Adipose tissue (tissue), 3 donors: Measurements from ENCODE around the gene PHAF1. TPM values are rescaled to one million over a fixed set of nuclear protein-coding genes. Genes with fewer than 3 reads are reported as not detected.

ENCODE experiments used
- polyA plus RNA-seq, 3 donors: library from polyadenylated mRNA; stranded (reverse); fragments of 200-250 nt; gene quantifications; one replicate each; pipeline ENCODE4 v1.2.3, GENCODE V29; 2013
- donor health status: healthy with polysubstance abuse.
- donor health status: Bipolar disorder and iron deficiency.
- donor health status: healthy.

The PHAF1 gene
- polyA plus RNA-seq, 3 donors = 4.6 to 6.8 (median 6.6) TPM

Other genes starting within 250 kb of the PHAF1 start
- gene PDP2, start 229.4 kb upstream of the PHAF1 start, polyA plus RNA-seq = 10 to 100 TPM in 1 of 3 donors, 1 to 10 TPM in 2; 3.6 to 10.2 (median 4.1) TPM
- gene CDH16, start 191.1 kb upstream of the PHAF1 start, polyA plus RNA-seq = not detected
- gene RRAD, start 184.4 kb upstream of the PHAF1 start, polyA plus RNA-seq = 10 to 100 TPM in 1 of 3 donors, 1 to 10 TPM in 2; 2.4 to 10.6 (median 7.8) TPM
- 100 to 1,000 TPM in 2 of 3 donors, 10 to 100 TPM in 1; 82.5 to 160 (median 157) TPM for gene CIAO2B, start 175.5 kb upstream of the PHAF1 start, polyA plus RNA-seq
- 10 to 100 TPM; 14.5 to 28.8 (median 26.5) TPM for gene CES2, start 174.4 kb upstream of the PHAF1 start, polyA plus RNA-seq
- gene CES3, start 148.7 kb upstream of the PHAF1 start, polyA plus RNA-seq = 1 to 10 TPM in 2 of 3 donors, under 1 TPM in 1; 0.22 to 2.2 (median 1.1) TPM
- gene CES4A, start 121.4 kb upstream of the PHAF1 start, polyA plus RNA-seq = 10 to 100 TPM in 2 of 3 donors, 1 to 10 TPM in 1; 9.8 to 14.5 (median 11.2) TPM
- gene CBFB, start 80.8 kb upstream of the PHAF1 start, polyA plus RNA-seq = 10 to 100 TPM in 2 of 3 donors, 1 to 10 TPM in 1; 9.1 to 33.0 (median 17.5) TPM
- 1 to 10 TPM; 2.5 to 6.7 (median 5.0) TPM for gene B3GNT9, start 41.1 kb downstream of the PHAF1 start, polyA plus RNA-seq
- 10 to 100 TPM; 18.0 to 30.0 (median 20.6) TPM for gene TRADD, start 50.0 kb downstream of the PHAF1 start, polyA plus RNA-seq
- 10 to 100 TPM; 10.3 to 36.7 (median 15.3) TPM for gene FBXL8, start 50.0 kb downstream of the PHAF1 start, polyA plus RNA-seq
- gene HSF4, start 54.8 kb downstream of the PHAF1 start, polyA plus RNA-seq = 10 to 100 TPM; 30.3 to 62.2 (median 42.1) TPM
- gene NOL3, start 60.6 kb downstream of the PHAF1 start, polyA plus RNA-seq = 10 to 100 TPM; 31.0 to 62.3 (median 34.3) TPM
- gene MATCAP1, start 74.0 kb downstream of the PHAF1 start, polyA plus RNA-seq = 10 to 100 TPM; 13.0 to 32.0 (median 28.2) TPM
- 10 to 100 TPM in 1 of 3 donors, 1 to 10 TPM in 2; 3.1 to 14.4 (median 9.4) TPM for gene EXOC3L1, start 80.2 kb downstream of the PHAF1 start, polyA plus RNA-seq
- gene E2F4, start 82.2 kb downstream of the PHAF1 start, polyA plus RNA-seq = 10 to 100 TPM; 25.5 to 72.6 (median 52.0) TPM
- gene ELMO3, start 89.2 kb downstream of the PHAF1 start, polyA plus RNA-seq = 10 to 100 TPM in 1 of 3 donors, 1 to 10 TPM in 2; 1.8 to 35.7 (median 4.5) TPM
- gene TMEM208, start 117.2 kb downstream of the PHAF1 start, polyA plus RNA-seq = 10 to 100 TPM; 65.4 to 77.4 (median 75.5) TPM
- 10 to 100 TPM; 11.3 to 41.7 (median 33.4) TPM for gene FHOD1, start 137.5 kb downstream of the PHAF1 start, polyA plus RNA-seq
- gene SLC9A5, start 139.0 kb downstream of the PHAF1 start, polyA plus RNA-seq = 1 to 10 TPM in 1 of 3 donors, under 1 TPM in 2; 0.26 to 1.6 (median 0.82) TPM
- gene PLEKHG4, start 169.6 kb downstream of the PHAF1 start, polyA plus RNA-seq = 10 to 100 TPM in 2 of 3 donors, 1 to 10 TPM in 1; 5.6 to 12.6 (median 11.6) TPM
- gene KCTD19, start 216.8 kb downstream of the PHAF1 start, polyA plus RNA-seq = under 1 TPM in 2 of 3 donors, not detected in 1; 0.05 to 0.56 TPM
- gene LRRC36, start 216.9 kb downstream of the PHAF1 start, polyA plus RNA-seq = 1 to 10 TPM in 1 of 3 donors, under 1 TPM in 2; 0.15 to 1.1 (median 0.82) TPM